GM12892 (cell line): ENCODE measurements around the gene SH3RF3.

ENCODE experiments used
- POLR2A ChIP-seq: IDR thresholded peaks from 2 replicates; pipeline ENCODE4 v1.6.1; 2011; ENCODE audit warnings: low read depth, low read length, control low read depth
- POLR2AphosphoS5 ChIP-seq: IDR thresholded peaks from 2 replicates; pipeline ENCODE4 v1.6.1; 2011; ENCODE audit warnings: low read depth, low read length, control low read depth

GRCh38 chr2:109220860-109221259, 91.9 kb downstream of the SH3RF3 start:
- TF ChIP-seq POLR2A (no peak), POLR2AphosphoS5 (no peak)
